ENCODE results near the gene ERO1B. TPM values are rescaled to one million over a fixed set of nuclear protein-coding genes. Genes with fewer than 3 reads are reported as not detected.
"Not testable (repeated sequence)": the region's sequence is repeated elsewhere in the genome, so short reads cannot be mapped to it uniquely, and the experiment has no call there.

ERO1B gene
- total RNA-seq, 6 donors from 2014 or later: 4.1 to 14.5 (median 6.8) TPM

DNA sequence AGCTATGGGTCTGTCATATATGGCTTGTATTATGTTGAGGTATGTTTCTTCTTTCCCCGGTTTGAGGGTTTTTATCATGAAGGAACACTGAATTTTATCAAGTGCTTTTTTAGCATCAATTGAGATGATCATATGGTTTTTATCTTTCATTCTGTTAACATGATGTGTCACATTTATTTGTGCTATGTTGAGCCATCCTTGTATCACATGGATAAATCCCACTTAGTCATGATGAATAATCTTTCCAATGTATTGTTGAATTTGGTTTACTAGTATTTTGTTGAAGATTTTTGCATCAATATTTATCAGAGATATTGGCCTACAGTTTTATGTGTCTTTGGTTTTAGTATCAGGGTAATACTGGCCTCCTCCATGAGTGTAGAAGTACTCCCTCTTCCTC is 77.7 kb downstream of the ERO1B start:
- no peak for ATAC-seq (ENCODE audit: low FRiP score in 2 of 2)
- WGBS, 2 donors: 88 to 92% methylated on average over 1 of the region's 1 CpG
- peaks cover 11 to 27% (median 13%) of the 10 kb centered on the region in 4 donors for H3K9me3 ChIP-seq

DNA sequence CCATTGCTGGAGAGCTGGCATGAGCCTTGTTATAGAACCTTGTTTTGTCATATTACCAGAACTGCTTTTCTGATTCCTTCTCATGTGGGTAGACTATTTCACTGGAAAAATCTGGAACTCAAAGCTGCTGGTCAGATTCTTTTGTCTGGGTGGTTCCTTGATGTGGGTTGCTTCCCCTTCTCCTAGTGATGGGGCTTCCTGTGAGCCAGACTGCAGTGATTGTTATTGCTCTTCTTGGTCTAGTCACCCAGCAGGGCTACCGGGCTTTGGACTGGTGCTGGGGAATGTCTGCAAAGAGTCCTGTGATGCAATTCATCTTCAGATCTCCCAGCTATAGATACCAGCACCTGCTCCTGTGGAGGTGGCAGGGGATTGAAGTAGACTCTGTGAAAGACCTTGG is 80.0 kb downstream of the ERO1B start:
- H3K9me3 ChIP-seq: peaks cover 11 to 31% (median 14%) of the 10 kb centered on the region in 4 donors
- ATAC-seq (ENCODE audit: low FRiP score in 2 of 2): no peak
- no peak overlapping the region for H3K4me3 ChIP-seq
- DNase-seq: no peak
- H3K27me3 ChIP-seq: no peaks in the 10 kb centered on the region
- peaks cover 0 to 3% (median 0%) of the 10 kb centered on the region in 4 donors for H3K36me3 ChIP-seq
- H3K4me1 ChIP-seq: no peaks in the 10 kb centered on the region
- 95 to 100% methylated on average over 1 of the region's 1 CpG for WGBS, 2 donors
- H3K27ac ChIP-seq: no peak overlapping the region
- TF ChIP-seq, protein P1, sequence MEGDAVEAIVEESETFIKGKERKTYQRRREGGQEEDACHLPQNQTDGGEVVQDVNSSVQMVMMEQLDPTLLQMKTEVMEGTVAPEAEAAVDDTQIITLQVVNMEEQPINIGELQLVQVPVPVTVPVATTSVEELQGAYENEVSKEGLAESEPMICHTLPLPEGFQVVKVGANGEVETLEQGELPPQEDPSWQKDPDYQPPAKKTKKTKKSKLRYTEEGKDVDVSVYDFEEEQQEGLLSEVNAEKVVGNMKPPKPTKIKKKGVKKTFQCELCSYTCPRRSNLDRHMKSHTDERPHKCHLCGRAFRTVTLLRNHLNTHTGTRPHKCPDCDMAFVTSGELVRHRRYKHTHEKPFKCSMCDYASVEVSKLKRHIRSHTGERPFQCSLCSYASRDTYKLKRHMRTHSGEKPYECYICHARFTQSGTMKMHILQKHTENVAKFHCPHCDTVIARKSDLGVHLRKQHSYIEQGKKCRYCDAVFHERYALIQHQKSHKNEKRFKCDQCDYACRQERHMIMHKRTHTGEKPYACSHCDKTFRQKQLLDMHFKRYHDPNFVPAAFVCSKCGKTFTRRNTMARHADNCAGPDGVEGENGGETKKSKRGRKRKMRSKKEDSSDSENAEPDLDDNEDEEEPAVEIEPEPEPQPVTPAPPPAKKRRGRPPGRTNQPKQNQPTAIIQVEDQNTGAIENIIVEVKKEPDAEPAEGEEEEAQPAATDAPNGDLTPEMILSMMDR (IDR thresholded peaks at IDR 0.05): no peak
- no peak for TF ChIP-seq POLR2A (IDR thresholded peaks at IDR 0.05)
- no peak for TF ChIP-seq POLR2AphosphoS5 (IDR thresholded peaks at IDR 0.05)
- TF ChIP-seq EP300 (IDR thresholded peaks at IDR 0.05): no peak

More for the DNA sequence above, 77.7 kb downstream of the ERO1B start:
- Histone ChIP-seq H3K36me3 (peaks cover 0 to 7% (median 1%) of the 10 kb centered on the region in 4 donors), H3K27me3 (no peaks in the 10 kb centered on the region), H3K27ac (no peak overlapping the region), H3K4me3 (no peak overlapping the region), H3K4me1 (no peaks in the 10 kb centered on the region)
- TF ChIP-seq EP300 (IDR thresholded peaks at IDR 0.05) (no peak), POLR2A (IDR thresholded peaks at IDR 0.05) (no peak), POLR2AphosphoS5 (IDR thresholded peaks at IDR 0.05) (no peak)
- TF ChIP-seq, protein P1 (IDR thresholded peaks at IDR 0.05): no peak
- DNase-seq: no peak

DNA sequence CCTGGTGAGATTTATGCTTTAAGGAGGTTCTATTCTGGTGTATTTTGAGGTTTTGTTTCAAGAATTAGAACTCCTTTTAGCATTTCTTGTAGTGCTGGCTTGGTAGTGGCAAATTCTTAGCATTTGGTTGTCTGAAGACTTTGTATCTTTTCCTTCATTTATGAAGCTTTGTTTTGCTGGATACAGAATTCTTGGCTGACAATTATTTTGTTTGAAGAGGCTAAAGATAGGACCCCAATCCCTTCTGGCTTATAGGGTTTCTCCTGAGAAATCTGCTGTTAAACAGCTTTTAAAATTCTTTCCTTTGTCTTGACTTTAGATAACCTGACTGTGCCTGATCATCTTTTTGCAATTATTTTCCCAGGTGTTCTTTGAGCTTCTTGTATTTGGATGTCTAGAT is 80.8 kb downstream of the ERO1B start:
- no peak for ATAC-seq (ENCODE audit: low FRiP score in 2 of 2)
- TF ChIP-seq EP300 (IDR thresholded peaks at IDR 0.05) (no peak), POLR2AphosphoS5 (IDR thresholded peaks at IDR 0.05) (no peak), POLR2A (IDR thresholded peaks at IDR 0.05) (no peak)
- TF ChIP-seq, protein P1 (IDR thresholded peaks at IDR 0.05): no peak
- Histone ChIP-seq H3K36me3 (peaks cover 0 to 3% (median 0%) of the 10 kb centered on the region in 4 donors), H3K4me3 (no peak overlapping the region), H3K27me3 (no peaks in the 10 kb centered on the region), H3K27ac (no peak overlapping the region), H3K9me3 (peaks cover 11 to 31% (median 15%) of the 10 kb centered on the region in 4 donors), H3K4me1 (no peaks in the 10 kb centered on the region)
- no peak for DNase-seq

DNA sequence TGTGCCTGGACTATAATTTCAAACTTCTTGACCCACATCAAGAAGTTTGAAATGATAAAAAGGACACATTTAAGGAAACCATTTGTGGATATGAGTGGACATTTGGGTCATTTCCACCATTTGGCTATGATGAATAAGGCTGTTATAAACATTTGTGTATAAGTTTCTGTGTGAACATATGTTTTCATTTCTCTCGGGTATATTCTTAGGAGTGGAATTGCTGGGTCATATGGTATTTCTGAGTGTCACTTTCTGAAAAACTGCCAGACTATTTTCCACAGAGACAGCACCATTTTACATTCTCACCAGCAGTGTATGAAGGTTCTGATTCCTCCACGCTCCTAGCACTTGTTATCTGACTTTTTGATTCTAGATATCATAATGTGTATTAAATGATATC is 88.6 kb downstream of the ERO1B start:
- WGBS, 2 donors: 89 to 94% methylated on average over 2 of the region's 2 CpGs
- H3K4me1 ChIP-seq: no peaks in the 10 kb centered on the region
- no peak overlapping the region for H3K4me3 ChIP-seq
- H3K9me3 ChIP-seq: peaks cover 0 to 4% (median 2%) of the 10 kb centered on the region in 4 donors
- DNase-seq: no peak
- peaks cover 0 to 4% (median 0%) of the 10 kb centered on the region in 4 donors for H3K36me3 ChIP-seq
- H3K27me3 ChIP-seq: no peaks in the 10 kb centered on the region
- ATAC-seq (ENCODE audit: low FRiP score in 2 of 2): no peak
- H3K27ac ChIP-seq: no peak overlapping the region
- TF ChIP-seq EP300 (IDR thresholded peaks at IDR 0.05): no peak

- H3K9me3 ChIP-seq; H3K27ac ChIP-seq; DNase-seq; H3K4me3 ChIP-seq; H3K36me3 ChIP-seq; H3K27me3 ChIP-seq; H3K4me1 ChIP-seq; ATAC-seq (ENCODE audit: low FRiP score in 2 of 2): not testable (repeated sequence)
- 76 to 81% methylated on average over 1 of the region's 1 CpG for WGBS, 2 donors
Observed at GRCh38 chr1:236188084-236188483, 93.7 kb downstream of the ERO1B start.

- not testable (repeated sequence) for H3K36me3 ChIP-seq; DNase-seq; ATAC-seq (ENCODE audit: low FRiP score in 2 of 2); H3K4me1 ChIP-seq; H3K9me3 ChIP-seq; H3K27ac ChIP-seq; H3K4me3 ChIP-seq; H3K27me3 ChIP-seq
- 100% methylated on average over 2 of the region's 2 CpGs for WGBS, 2 donors
Observed at GRCh38 chr1:236186471-236186870, 95.3 kb downstream of the ERO1B start.

Measured in upper lobe of left lung (tissue), 6 donors.